IMR-90 (cell line): Measurements from ENCODE around the gene SMG5. TPM values are rescaled to one million over a fixed set of nuclear protein-coding genes. Genes with fewer than 3 reads are reported as not detected.

Experiments
- ATAC-seq: fragments of 200-7000 bp; cut with Tn5 transposase; 2 replicates; pipeline ENCODE4 v1.9.1; 2020; ENCODE audit warnings: low read depth, mild to moderate bottlenecking, moderate library complexity
- BruUV-seq: library from RNA; stranded (reverse); fragments of 400-500 nt; replicated peaks from 2 replicates; lab custom pipeline; 2021; lab: Mats Ljungman, UMichigan
- CTCF ChIA-PET: fragments of 300-600 bp; formaldehyde crosslinking; extraction: SDS; loops from one replicate; lab custom pipeline; 2021; ENCODE audit warnings: antibody characterized with exemption; lab: Yijun Ruan, JAX
- POLR2A ChIA-PET: fragments of 300-600 bp; sonication (Branson Sonifier 250); formaldehyde crosslinking; loops from one replicate; lab custom pipeline; 2022; ENCODE audit warnings: antibody characterized with exemption; ENCODE audit not compliant: unreplicated experiment; lab: Charles Lee
- DNase-seq: peaks from one replicate; pipeline ENCODE4 v3.0.0; 2013
- H2AFZ ChIP-seq: replicated peaks from 2 replicates; pipeline ENCODE3; 2013; ENCODE audit warnings: low read length, mild to moderate bottlenecking; ENCODE audit not compliant: poor library complexity
- H2AK5ac ChIP-seq: 2 replicates; pipeline ENCODE4 v1.6.1; 2013; ENCODE audit warnings: low read depth, low read length, inconsistent platforms
- H2AK9ac ChIP-seq: replicated peaks from 2 replicates; pipeline ENCODE3; 2013; ENCODE audit warnings: mild to moderate bottlenecking, low read depth, low read length, moderate library complexity; ENCODE audit not compliant: poor library complexity
- H2BK120ac ChIP-seq: 2 replicates; pipeline ENCODE4 v1.6.1; 2013; ENCODE audit warnings: low read depth, low read length, inconsistent platforms
- H2BK15ac ChIP-seq: 3 replicates; pipeline ENCODE4 v1.6.1; 2013; ENCODE audit warnings: low read depth, low read length, inconsistent platforms
- H2BK20ac ChIP-seq: 2 replicates; pipeline ENCODE4 v1.6.1; 2013; ENCODE audit warnings: low read depth, mild to moderate bottlenecking, inconsistent platforms, low read length, moderate library complexity
- H2BK5ac ChIP-seq: 2 replicates; pipeline ENCODE4 v1.6.1; 2013; ENCODE audit warnings: mild to moderate bottlenecking, low read depth, low read length, inconsistent platforms; ENCODE audit not compliant: poor library complexity, severe bottlenecking
- H3K14ac ChIP-seq: replicated peaks from 2 replicates; pipeline ENCODE4 v1.6.1; 2013; ENCODE audit warnings: low read depth, low read length, inconsistent platforms
- H3K18ac ChIP-seq: 2 replicates; pipeline ENCODE4 v1.6.1; 2013; ENCODE audit warnings: low read depth, low read length, control low read depth
- H3K23ac ChIP-seq: 2 replicates; pipeline ENCODE4 v1.6.1; 2013; ENCODE audit warnings: low read depth, low read length, inconsistent platforms
- H3K27ac ChIP-seq: 2 replicates; pipeline ENCODE4 v1.5.1; 2013; ENCODE audit warnings: mild to moderate bottlenecking, control low read depth, low read length; ENCODE audit not compliant: insufficient read depth
- H3K27me3 ChIP-seq: 2 replicates; pipeline ENCODE4 v1.6.1; 2013; ENCODE audit warnings: low read length; ENCODE audit not compliant: control insufficient read depth, insufficient read depth
- H3K36me3 ChIP-seq: 2 replicates; pipeline ENCODE4 v1.6.1; 2013; ENCODE audit warnings: low read length, mixed read lengths; ENCODE audit not compliant: control insufficient read depth, insufficient read depth
- H3K4ac ChIP-seq: 2 replicates; pipeline ENCODE4 v1.6.1; 2013; ENCODE audit warnings: low read depth, low read length, inconsistent platforms
- H3K4me1 ChIP-seq: 2 replicates; pipeline ENCODE4 v1.6.1; 2013; ENCODE audit warnings: low read length, mixed read lengths; ENCODE audit not compliant: control insufficient read depth, insufficient read depth
- H3K4me2 ChIP-seq: 2 replicates; pipeline ENCODE4 v1.6.1; 2013; ENCODE audit warnings: low read depth, mild to moderate bottlenecking, control low read depth, low read length, moderate library complexity
- H3K4me3 ChIP-seq: 2 replicates; pipeline ENCODE4 v1.5.1; 2013; ENCODE audit warnings: low read depth, mild to moderate bottlenecking, control low read depth, low read length, moderate library complexity; ENCODE audit not compliant: insufficient read depth
- H3K56ac ChIP-seq: 2 replicates; pipeline ENCODE4 v1.6.1; 2013; ENCODE audit warnings: low read length, inconsistent platforms; ENCODE audit not compliant: insufficient read depth; ENCODE audit errors: extremely low read depth
- H3K79me1 ChIP-seq, 2 experiments: 2 replicates each; pipeline ENCODE4 v1.6.1; 2013; ENCODE audit warnings: low read length in 2 of 2, inconsistent platforms in 1 of 2, low read depth in 1 of 2
- H3K9ac ChIP-seq: 2 replicates; pipeline ENCODE4 v1.6.1; 2013; ENCODE audit warnings: low read depth, low read length, control low read depth
- H3K9me1 ChIP-seq: 2 replicates; pipeline ENCODE4 v1.6.1; 2013; ENCODE audit warnings: low read length, inconsistent platforms; ENCODE audit not compliant: insufficient read depth
- H3K9me3 ChIP-seq: 2 replicates; pipeline ENCODE4 v1.6.1; 2013; ENCODE audit warnings: low read length; ENCODE audit not compliant: control insufficient read depth, insufficient read depth
- H4K20me1 ChIP-seq: 2 replicates; pipeline ENCODE4 v1.6.1; 2013; ENCODE audit warnings: low read length, inconsistent platforms; ENCODE audit not compliant: insufficient read depth
- H4K5ac ChIP-seq: 2 replicates; pipeline ENCODE4 v1.6.1; 2013; ENCODE audit warnings: mild to moderate bottlenecking, low read depth, low read length, control low read depth
- H4K8ac ChIP-seq, 2 experiments: 2 replicates each; pipeline ENCODE4 v1.6.1; 2013; ENCODE audit warnings: low read depth in 2 of 2, low read length in 2 of 2, control low read depth in 1 of 2, inconsistent platforms in 1 of 2
- H4K91ac ChIP-seq: 2 replicates; pipeline ENCODE4 v1.6.1; 2013; ENCODE audit warnings: low read depth, low read length, inconsistent platforms; ENCODE audit not compliant: insufficient read depth
- BHLHE40 ChIP-seq: fragments of 150-350 bp; IDR thresholded peaks from 2 replicates; pipeline ENCODE4 v1.6.1; 2016; ENCODE audit warnings: mild to moderate bottlenecking, low read depth, low read length
- CTCF ChIP-seq: conservative IDR thresholded peaks from 2 replicates; pipeline ENCODE4 v1.5.1; 2012; ENCODE audit warnings: mild to moderate bottlenecking, low read depth, low read length, improper control_type of control experiment
- MXI1 ChIP-seq: IDR thresholded peaks from 2 replicates; pipeline ENCODE4 v1.6.1; 2012; ENCODE audit warnings: low read depth, mild to moderate bottlenecking, low read length, moderate library complexity, borderline replicate concordance
- NFE2L2 ChIP-seq: fragments of 150-350 bp; IDR thresholded peaks from 2 replicates; pipeline ENCODE4 v1.6.1; 2016; ENCODE audit warnings: low read depth, mild to moderate bottlenecking, low read length
- POLR2A ChIP-seq: IDR thresholded peaks from 2 replicates; pipeline ENCODE4 v1.6.1; 2012; ENCODE audit warnings: mild to moderate bottlenecking, low read depth, low read length
- RAD21 ChIP-seq: IDR thresholded peaks from 2 replicates; pipeline ENCODE4 v1.6.1; 2012; ENCODE audit warnings: low read length, improper control_type of control experiment
- RCOR1 ChIP-seq: IDR thresholded peaks from 2 replicates; pipeline ENCODE4 v1.6.1; 2012; ENCODE audit warnings: mild to moderate bottlenecking, low read length, improper control_type of control experiment; ENCODE audit not compliant: insufficient replicate concordance
- RFX5 ChIP-seq: IDR thresholded peaks from 2 replicates; pipeline ENCODE4 v1.8.0; 2012; ENCODE audit warnings: low read depth, mild to moderate bottlenecking, low read length, moderate library complexity
- WGBS, 2 experiments: methylation state at CpG; one replicate each; pipeline versions ENCODE4 v1.1.5 to v1.1.7; 2013; ENCODE audit warnings: missing lambda C conversion rate in 2 of 2; ENCODE audit not compliant: insufficient read length in 1 of 2; ENCODE audit errors: extremely low coverage in 2 of 2; 5-methylcytosine and 5-hydroxymethylcytosine counted together
- dilution Hi-C: fragments of 300-500 bp; cut with HindIII; formaldehyde crosslinking; loops from one replicate; pipeline ENCODE4 v1.14.3; 2018; ENCODE audit warnings: low sequenced_read_pairs; ENCODE audit not compliant: unreplicated experiment
- in situ Hi-C: fragments of 300-500 bp; cut with MboI; formaldehyde crosslinking; loops from 3 replicates; pipeline ENCODE4 v1.14.3; 2019; ENCODE audit warnings: low sequenced_read_pairs, inconsistent platforms, mixed read lengths
- intact Hi-C: fragments of 100-400 bp; cut with micrococcal nuclease; formaldehyde crosslinking; loops from 2 replicates; pipeline ENCODE4 v1.10.0; 2022
- polyA plus RNA-seq, 3 experiments: library from polyadenylated mRNA; depleted of rRNA; stranded (reverse); fragments of >200 nt; gene quantifications; 2 replicates each; pipeline ENCODE4 v1.2.3, GENCODE V29; 2012; ENCODE audit warnings: low replicate concordance in 1 of 3
- total RNA-seq: library from RNA; depleted of rRNA; stranded (reverse); fragments of >200 nt; gene quantifications from 2 replicates; pipeline ENCODE4 v1.2.3, GENCODE V29; 2012

SMG5 gene
- total and polyA plus RNA-seq, 2 of the 4 experiments (the other 2 are of a cell fraction): 34.7 to 37.3 TPM

- no peak for TF ChIP-seq NFE2L2
These were observed 50.3 kb downstream of the SMG5 start (continued) for GRCh38 chr1:156232201-156232894.

GRCh38 chr1:156230473-156230837, 52.2 kb downstream of the SMG5 start:
- H3K36me3 ChIP-seq: peaks cover 16% of the 10 kb centered on the region
- H2BK20ac ChIP-seq: no peak overlapping the region
- no CpG with 5 or more reads among the region's 1 CpG for WGBS, 2 experiments
- dilution Hi-C loops: no loop called here
- no peaks in the 10 kb centered on the region for H3K9me3 ChIP-seq
- no peak overlapping the region for H4K8ac ChIP-seq
- ATAC-seq (no peak), DNase-seq (no peak)
- no peak overlapping the region for H3K4ac ChIP-seq
- no TSS peak for BruUV-seq
- peaks cover 7% of the 10 kb centered on the region; the same call in 1 of the 2 replicates for H4K20me1 ChIP-seq
- no peak overlapping the region for H3K18ac ChIP-seq
- ChIA-PET CTCF (no interaction called here), POLR2A (no interaction called here)
- no peak overlapping the region for H2AFZ ChIP-seq
- no peak overlapping the region for H4K5ac ChIP-seq
- no peak overlapping the region for H2BK15ac ChIP-seq
- intact Hi-C loops: no loop called here
- no peak overlapping the region for H2BK5ac ChIP-seq
- H3K9me1 ChIP-seq: peaks cover 15% of the 10 kb centered on the region
- H2BK120ac ChIP-seq: no peak overlapping the region
- H3K4me1 ChIP-seq: peaks cover 13% of the 10 kb centered on the region
- no peak overlapping the region for H3K4me2 ChIP-seq
- no peak overlapping the region for H3K56ac ChIP-seq
- H3K14ac ChIP-seq: no peak overlapping the region
- H2AK9ac ChIP-seq: no peak overlapping the region
- no peak overlapping the region for H2AK5ac ChIP-seq
- no peak overlapping the region for H3K23ac ChIP-seq
- in situ Hi-C loops: no loop called here
- no peaks in the 10 kb centered on the region for H3K27me3 ChIP-seq
- H3K27ac ChIP-seq: no peak overlapping the region
- peaks cover 8 to 20% of the 10 kb centered on the region in 2 experiments for H3K79me1 ChIP-seq
- H3K4me3 ChIP-seq: no peak overlapping the region
- no peak overlapping the region for H3K9ac ChIP-seq
- TF ChIP-seq RFX5: no peak
- no peak for TF ChIP-seq RCOR1
- no peak for TF ChIP-seq POLR2A
- TF ChIP-seq CTCF: no peak
- no peak for TF ChIP-seq RAD21
- no peak for TF ChIP-seq BHLHE40
- TF ChIP-seq MXI1: no peak
- H4K91ac ChIP-seq: no peak overlapping the region
